GM12891 (cell line): ENCODE data around the gene GRIK3.

ENCODE experiments used
- PAX5 ChIP-seq: IDR thresholded peaks from 2 replicates; pipeline ENCODE4 v1.6.1; 2011; ENCODE audit warnings: low read length, moderate library complexity, mild to moderate bottlenecking; ENCODE audit not compliant: insufficient read depth, severe bottlenecking
- POLR2A ChIP-seq: IDR thresholded peaks from 2 replicates; pipeline ENCODE4 v1.6.1; 2011; ENCODE audit warnings: low read depth, low read length, control low read depth
- POLR2AphosphoS5 ChIP-seq: IDR thresholded peaks from 2 replicates; pipeline ENCODE4 v1.6.1; 2011; ENCODE audit warnings: low read depth, low read length, control low read depth
- POU2F2 ChIP-seq: IDR thresholded peaks from 2 replicates; pipeline ENCODE4 v1.6.1; 2011; ENCODE audit warnings: low read depth, mild to moderate bottlenecking, control low read depth, low read length, moderate library complexity

DNA sequence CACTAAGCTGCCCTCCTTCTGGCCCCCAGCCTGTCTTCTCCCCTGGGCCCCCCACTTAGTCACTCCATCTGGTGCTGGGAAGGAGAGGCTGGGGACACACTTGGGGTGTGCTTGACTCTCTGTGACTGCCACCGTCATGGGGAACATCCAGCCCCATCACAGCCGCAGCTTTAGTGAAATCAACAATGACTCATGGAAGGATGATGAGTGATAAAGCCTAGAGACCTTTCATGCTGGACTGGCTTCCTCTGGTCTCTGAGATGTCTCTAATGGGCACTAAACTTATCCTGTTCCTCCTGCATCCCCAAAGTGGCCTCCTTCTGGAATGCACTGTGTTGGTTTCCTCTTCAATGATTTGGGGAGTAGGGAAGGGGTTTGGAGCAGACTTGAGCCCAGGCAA, 172.9 kb downstream of the GRIK3 start:
- TF ChIP-seq POU2F2 (no peak), POLR2A (no peak), POLR2AphosphoS5 (no peak), PAX5 (no peak)
